Esophagus muscularis mucosa (tissue), 4 donors: ENCODE data around the gene WNK1. TPM values are rescaled to one million over a fixed set of nuclear protein-coding genes. Genes with fewer than 3 reads are reported as not detected.
A peak's percentile ranks its signal among the peaks of the same experiment; 100 is the strongest.
"Not testable (repeated sequence)": the region's sequence is repeated elsewhere in the genome, so short reads cannot be mapped to it uniquely, and the experiment has no call there.

ENCODE experiments used
- DNase-seq: peaks from one replicate; pipeline ENCODE4 v3.0.0-alpha.2; 2017; ENCODE audit errors: extremely low spot score
- H3K27ac ChIP-seq, 4 donors: fragments of 200-600 bp; sonication (generic); replicated peaks in 1 of 4; 1 replicate in 3 of 4; 2 replicates in 1 of 4; pipeline ENCODE4 v1.5.1; 2016 to 2019; ENCODE audit warnings: mild to moderate bottlenecking in 1 of 4
- H3K27me3 ChIP-seq, 4 donors: fragments of 200-600 bp; sonication (generic); one replicate each; pipeline versions ENCODE4 v1.5.1 to v1.6.0; 2016 to 2019
- H3K36me3 ChIP-seq, 4 donors: fragments of 200-600 bp; sonication (generic); one replicate each; pipeline ENCODE4 v1.5.1; 2016 to 2019
- H3K4me1 ChIP-seq, 4 donors: fragments of 200-600 bp; sonication (generic); one replicate each; pipeline ENCODE4 v1.5.1; 2016 to 2019
- H3K4me3 ChIP-seq, 4 donors: fragments of 200-600 bp; sonication (generic); 1 replicate in 2 of 4; 2 replicates in 2 of 4; pipeline ENCODE4 v1.5.1; 2016 to 2019; ENCODE audit warnings: mild to moderate bottlenecking in 4 of 4, moderate library complexity in 1 of 4
- H3K9me3 ChIP-seq, 4 donors: fragments of 200-600 bp; sonication (generic); 1 replicate in 3 of 4; 2 replicates in 1 of 4; pipeline ENCODE4 v1.5.1; 2016 to 2019
- EP300 ChIP-seq: sonication (generic); formaldehyde crosslinking; IDR thresholded peaks from one replicate; pipeline ENCODE4 v1.6.1; 2017; ENCODE audit warnings: antibody characterized with exemption
- POLR2A ChIP-seq: fragments of 450-650 bp; IDR thresholded peaks from one replicate; pipeline ENCODE4 v1.6.1; 2017; ENCODE audit warnings: antibody characterized with exemption, moderate library complexity, mild to moderate bottlenecking, low read depth
- POLR2AphosphoS5 ChIP-seq, 2 donors: sonication (generic); formaldehyde crosslinking; IDR thresholded peaks; one replicate each; pipeline ENCODE4 v1.6.1; 2017; ENCODE audit warnings: antibody characterized with exemption in 2 of 2
- WGBS: methylation state at CpG from one replicate; pipeline ENCODE4 v1.1.5; 2018; 5-methylcytosine and 5-hydroxymethylcytosine counted together
- intact Hi-C: fragments of 100-400 bp; cut with DNase I; formaldehyde crosslinking; loops from one replicate; pipeline ENCODE4 v1.15.1; 2023
- total RNA-seq, 4 donors: library from RNA; depleted of rRNA; stranded (reverse); fragments of >200 nt; gene quantifications; one replicate each; pipeline versions ENCODE4 v1.1.0 to v1.2.1, GENCODE V29; 2016
- TF ChIP-seq, protein P1 (sequence below), 3 experiments: fragments of 200-600 bp in 2 of 3; fragments of 450-650 bp in 1 of 3; sonication (generic) in 2 of 3; IDR thresholded peaks; one replicate each; pipeline ENCODE4 v1.5.1; 2017 to 2019; ENCODE audit warnings: antibody characterized with exemption in 3 of 3, mild to moderate bottlenecking in 2 of 3, moderate library complexity in 1 of 3

Gene WNK1
- total RNA-seq, result 100 to 1,000 TPM; 137 to 250 (median 158) TPM

DNA sequence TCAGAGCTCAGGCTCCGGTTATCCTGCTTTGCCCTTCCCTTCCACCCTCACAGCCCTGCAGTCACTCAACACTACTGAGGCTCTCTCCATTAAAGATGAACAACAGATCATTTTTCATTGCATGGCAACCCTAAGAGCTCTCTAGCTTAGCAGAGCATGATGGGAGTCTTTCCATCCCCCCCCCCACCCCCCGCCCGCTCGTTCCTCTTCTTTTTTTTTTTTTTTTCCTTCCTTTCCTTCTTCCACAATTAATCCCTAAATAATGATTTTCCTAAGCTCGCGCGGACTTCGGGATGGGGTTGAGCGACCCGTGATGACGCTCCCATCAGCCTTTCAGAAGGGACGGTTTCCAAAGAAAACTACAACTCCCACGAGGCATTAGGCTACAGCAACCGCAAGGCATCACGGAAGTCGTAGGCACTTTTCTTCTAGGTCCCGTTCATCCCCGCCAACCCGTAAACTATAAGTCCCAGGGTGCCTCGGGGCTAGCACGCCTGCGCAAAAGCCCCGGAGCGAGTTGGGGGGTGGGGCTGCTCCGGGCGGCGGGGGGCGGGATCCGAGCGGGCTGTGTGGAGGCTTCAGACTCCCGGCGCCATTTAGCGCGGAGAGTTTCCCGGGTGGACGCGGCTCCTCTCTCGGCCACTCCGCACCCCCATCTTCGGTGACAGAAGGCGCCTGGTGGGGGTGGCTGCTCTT lies at the start of gene WNK1:
Gene WNK1 (plus strand): TSS at position 581 of the 696 bp plus-strand sequence. CDS start 987 bp downstream, outside the sequence.
- WGBS, result under 1% methylated on average over 22 of the region's 41 CpGs
- intact Hi-C loops, result loop anchor here (1.0 to 10.0 kb wide), 4 partner anchors 60 to 843 kb away; partner anchors contain the start of gene FBXL14

DNA sequence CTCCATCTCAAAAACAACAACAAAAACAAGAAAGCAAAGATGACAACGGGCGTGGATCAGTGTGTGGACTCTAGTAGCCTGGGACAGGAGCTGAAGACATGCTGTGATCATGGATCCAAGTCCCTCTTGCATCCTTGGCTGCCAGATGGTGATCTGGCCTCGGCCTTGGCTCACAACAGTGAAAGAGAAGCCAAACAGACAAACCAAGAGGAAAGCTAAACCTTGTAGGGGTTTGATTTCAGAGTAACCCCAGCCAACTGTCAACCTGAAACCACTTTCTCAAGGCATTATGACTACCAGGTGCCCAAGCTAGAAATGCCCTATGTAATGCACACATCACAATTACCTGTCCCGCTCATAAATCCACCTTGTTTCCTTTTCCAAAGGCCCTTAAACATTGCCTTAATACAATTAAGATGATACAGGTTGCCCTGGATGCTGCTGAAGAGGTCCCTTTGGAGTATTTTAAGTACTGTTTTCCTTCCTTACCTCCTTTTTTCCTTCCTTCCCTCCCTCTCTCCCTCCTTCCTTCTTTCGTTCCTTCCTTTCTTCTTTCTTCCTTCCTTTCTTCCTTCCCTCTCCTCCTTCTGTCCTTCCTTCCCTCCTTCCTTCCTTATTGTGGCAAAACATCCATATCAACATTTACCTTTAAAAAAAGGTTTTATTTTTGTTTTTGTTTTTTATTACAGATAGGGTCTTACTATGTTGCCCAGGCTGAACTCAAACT lies 47.7 kb upstream of the WNK1 start:
- Histone ChIP-seq H3K9me3 (no peaks in the 10 kb centered on the region), H3K4me1 (peaks cover 0 to 8% (median 0%) of the 10 kb centered on the region in 4 donors), H3K4me3 (no peak overlapping the region), H3K27ac (no peak overlapping the region), H3K36me3 (no peaks in the 10 kb centered on the region), H3K27me3 (no peaks in the 10 kb centered on the region)
- intact Hi-C loops, result no loop called here
- WGBS, result 84% methylated on average over 5 of the region's 5 CpGs
- TF ChIP-seq, protein P1, sequence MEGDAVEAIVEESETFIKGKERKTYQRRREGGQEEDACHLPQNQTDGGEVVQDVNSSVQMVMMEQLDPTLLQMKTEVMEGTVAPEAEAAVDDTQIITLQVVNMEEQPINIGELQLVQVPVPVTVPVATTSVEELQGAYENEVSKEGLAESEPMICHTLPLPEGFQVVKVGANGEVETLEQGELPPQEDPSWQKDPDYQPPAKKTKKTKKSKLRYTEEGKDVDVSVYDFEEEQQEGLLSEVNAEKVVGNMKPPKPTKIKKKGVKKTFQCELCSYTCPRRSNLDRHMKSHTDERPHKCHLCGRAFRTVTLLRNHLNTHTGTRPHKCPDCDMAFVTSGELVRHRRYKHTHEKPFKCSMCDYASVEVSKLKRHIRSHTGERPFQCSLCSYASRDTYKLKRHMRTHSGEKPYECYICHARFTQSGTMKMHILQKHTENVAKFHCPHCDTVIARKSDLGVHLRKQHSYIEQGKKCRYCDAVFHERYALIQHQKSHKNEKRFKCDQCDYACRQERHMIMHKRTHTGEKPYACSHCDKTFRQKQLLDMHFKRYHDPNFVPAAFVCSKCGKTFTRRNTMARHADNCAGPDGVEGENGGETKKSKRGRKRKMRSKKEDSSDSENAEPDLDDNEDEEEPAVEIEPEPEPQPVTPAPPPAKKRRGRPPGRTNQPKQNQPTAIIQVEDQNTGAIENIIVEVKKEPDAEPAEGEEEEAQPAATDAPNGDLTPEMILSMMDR (IDR thresholded peaks at IDR 0.05), result no peak
- TF ChIP-seq POLR2A (no peak), POLR2AphosphoS5 (IDR thresholded peaks at IDR 0.05) (no peak), EP300 (no peak)
- DNase-seq, result no peak

More for the DNA sequence above, at the start of gene WNK1:
- DNase-seq, result peak; percentile 99
- no peaks in the 10 kb centered on the region for H3K36me3 ChIP-seq
- H3K9me3 ChIP-seq, result no peaks in the 10 kb centered on the region
- TF ChIP-seq, protein P1 (IDR thresholded peaks at IDR 0.05), result no peak
- TF ChIP-seq POLR2A, result peak; percentile 88
- TF ChIP-seq EP300, result no peak
- peak; percentile 87 to 96 for TF ChIP-seq POLR2AphosphoS5 (IDR thresholded peaks at IDR 0.05)
- peak within 1 kb of the TSS; percentile 90 to 92 (median 91) for H3K4me3 ChIP-seq
- H3K4me1 ChIP-seq, result peaks cover 14 to 43% (median 32%) of the 10 kb centered on the region in 4 donors
- peak within 1 kb of the TSS; percentile 98 to 99 (median 99) for H3K27ac ChIP-seq
- H3K27me3 ChIP-seq, result no peaks in the 10 kb centered on the region

DNA sequence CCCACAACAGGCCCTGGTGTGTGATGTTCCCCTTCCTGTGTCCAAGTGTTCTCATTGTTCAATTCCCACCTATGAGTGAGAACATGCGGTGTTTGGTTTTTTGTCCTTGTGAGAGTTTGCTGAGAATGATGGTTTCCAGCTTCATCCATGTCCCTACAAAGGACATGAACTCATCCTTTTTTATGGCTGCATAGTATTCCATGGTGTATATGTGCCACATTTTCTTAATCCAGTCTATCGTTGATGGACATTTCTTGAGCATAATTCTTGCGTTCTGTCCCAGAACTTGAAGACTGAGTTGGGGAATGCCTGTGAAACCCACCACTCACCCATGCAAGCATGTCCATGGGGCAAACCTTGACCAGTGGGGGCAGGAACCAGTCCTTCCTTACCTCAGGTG lies 44.3 kb upstream of the WNK1 start:
- H3K4me3 ChIP-seq, DNase-seq, H3K9me3 ChIP-seq, H3K27ac ChIP-seq, H3K27me3 ChIP-seq, H3K4me1 ChIP-seq, intact Hi-C loops, H3K36me3 ChIP-seq: not testable (repeated sequence)
- WGBS, result 77% methylated on average over 2 of the region's 3 CpGs

DNA sequence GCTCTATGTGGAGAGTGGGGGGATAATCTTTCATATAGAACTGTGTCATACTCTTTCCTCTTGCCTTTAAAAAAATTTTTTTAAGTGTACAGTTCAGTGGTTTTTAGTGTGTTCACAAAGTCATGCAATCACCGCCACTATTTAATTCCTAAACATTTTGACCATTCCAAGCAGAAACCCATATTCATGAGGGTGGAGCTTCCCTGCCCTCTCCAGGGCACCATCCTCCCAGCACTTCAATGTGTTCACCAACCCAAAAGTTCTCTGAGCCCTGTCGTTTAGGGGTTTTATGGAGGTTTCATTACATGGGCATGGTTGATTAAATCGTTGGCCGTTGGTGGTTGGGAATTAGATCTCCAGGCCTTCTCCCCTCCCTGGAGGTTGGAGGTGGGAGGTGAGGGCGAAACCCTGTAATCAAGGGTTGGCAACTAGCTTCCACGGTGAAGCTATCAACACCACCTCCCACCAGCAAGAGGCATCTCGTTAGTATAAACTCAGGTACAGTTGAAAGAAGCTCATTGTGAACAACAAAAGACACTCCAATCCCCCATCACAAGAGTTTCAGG lies 42.8 kb upstream of the WNK1 start:
- DNase-seq, result no peak
- whole genome bisulfite sequencing, result 97% methylated on average over 7 of the region's 7 CpGs
- H3K9me3 ChIP-seq, result no peaks in the 10 kb centered on the region
- no peak overlapping the region for H3K27ac ChIP-seq
- peaks cover 0 to 2% (median 0%) of the 10 kb centered on the region in 4 donors for H3K4me1 ChIP-seq
- intact Hi-C loops, result no loop called here
- no peaks in the 10 kb centered on the region for H3K36me3 ChIP-seq
- TF ChIP-seq POLR2A, result no peak
- no peaks in the 10 kb centered on the region for H3K27me3 ChIP-seq
- no peak overlapping the region for H3K4me3 ChIP-seq

DNA sequence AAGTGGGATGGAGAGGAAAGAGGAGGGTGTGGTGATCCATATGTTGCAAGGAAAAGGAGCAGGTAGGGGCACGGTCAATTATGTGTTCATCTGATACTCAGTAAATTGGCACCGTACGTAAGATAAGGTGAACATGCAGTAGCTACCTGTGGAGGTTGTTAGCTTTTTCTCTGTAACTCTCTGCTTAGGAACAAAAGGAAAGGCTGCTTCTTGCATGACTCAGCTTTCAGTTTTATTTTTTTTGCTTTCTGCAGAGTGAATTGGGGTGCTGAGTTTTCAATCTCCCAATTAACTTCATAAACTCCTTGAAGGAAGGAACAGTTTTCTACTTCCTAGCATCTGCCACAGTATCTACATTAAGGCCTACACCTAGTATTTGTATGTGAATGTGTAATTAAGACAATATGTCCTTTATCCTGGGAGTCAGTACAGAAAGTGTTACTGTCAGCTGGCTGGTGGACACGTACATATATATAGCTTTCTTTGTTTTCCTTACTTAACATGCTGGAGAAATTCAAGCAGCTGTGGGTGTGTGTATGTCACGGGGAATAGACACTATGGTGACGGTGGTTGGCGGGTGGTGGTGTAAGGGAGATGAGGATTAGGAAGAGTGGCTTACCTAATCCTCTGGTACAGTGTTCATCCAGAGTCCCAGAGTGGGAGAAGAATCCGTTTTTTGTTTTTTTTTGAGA lies 40.1 kb upstream of the WNK1 start:
- Histone ChIP-seq H3K9me3 (no peaks in the 10 kb centered on the region), H3K4me3 (no peak overlapping the region), H3K36me3 (no peaks in the 10 kb centered on the region), H3K4me1 (no peaks in the 10 kb centered on the region), H3K27ac (no peak overlapping the region), H3K27me3 (no peaks in the 10 kb centered on the region)
- intact Hi-C loops, result no loop called here
- TF ChIP-seq POLR2A, result no peak
- TF ChIP-seq, protein P1 (IDR thresholded peaks at IDR 0.05), result no peak
- TF ChIP-seq EP300, result no peak
- TF ChIP-seq POLR2AphosphoS5 (IDR thresholded peaks at IDR 0.05), result no peak
- WGBS, result 73% methylated on average over 8 of the region's 8 CpGs
- DNase-seq, result no peak
